ENCODE data around the gene AGBL4.
"Not testable (repeated sequence)": the region's sequence is repeated elsewhere in the genome, so short reads cannot be mapped to it uniquely, and the experiment has no call there.

Gene AGBL4

GRCh38 chr1:49002981-49003380 is 1020.8 kb downstream of the AGBL4 start:
- not testable (repeated sequence) for DNase-seq

- no peak for DNase-seq
These were observed 1024.4 kb downstream of the AGBL4 start for GRCh38 chr1:48999321-48999720.

- DNase-seq, result no peak
These were observed 1027.4 kb downstream of the AGBL4 start for GRCh38 chr1:48996311-48996710.

- DNase-seq, result no peak
These were observed 1035.0 kb downstream of the AGBL4 start for GRCh38 chr1:48988633-48989197.

- DNase-seq, result no peak
These were observed 1043.8 kb downstream of the AGBL4 start for GRCh38 chr1:48979940-48980339.

- no peak for DNase-seq
These were observed 1045.3 kb downstream of the AGBL4 start for GRCh38 chr1:48978413-48978812.

GRCh38 chr1:48977273-48977672 is 1046.5 kb downstream of the AGBL4 start:
- no peak for DNase-seq

- no peak for DNase-seq
These were observed 1053.8 kb downstream of the AGBL4 start for GRCh38 chr1:48969971-48970370.

- DNase-seq, result no peak
These were observed 1056.4 kb downstream of the AGBL4 start for GRCh38 chr1:48967318-48967717.

GRCh38 chr1:48966583-48966982 is 1057.2 kb downstream of the AGBL4 start:
- no peak for DNase-seq

GRCh38 chr1:48960320-48960719 is 1063.4 kb downstream of the AGBL4 start:
- no peak for DNase-seq

GRCh38 chr1:48955774-48956173 is 1068.0 kb downstream of the AGBL4 start:
- no peak for DNase-seq

- no peak for DNase-seq
These were observed 1070.1 kb downstream of the AGBL4 start for GRCh38 chr1:48953617-48954016.

- DNase-seq, result no peak
These were observed 1075.2 kb downstream of the AGBL4 start for GRCh38 chr1:48948562-48948961.

GRCh38 chr1:48947761-48948537 is 1075.8 kb downstream of the AGBL4 start:
- DNase-seq, result no peak

GRCh38 chr1:48946070-48946469 is 1077.7 kb downstream of the AGBL4 start:
- DNase-seq, result no peak

GRCh38 chr1:48944811-48945210 is 1078.9 kb downstream of the AGBL4 start:
- no peak for DNase-seq

- no peak for DNase-seq
These were observed 1079.9 kb downstream of the AGBL4 start for GRCh38 chr1:48943826-48944225.

GRCh38 chr1:48943393-48943792 is 1080.4 kb downstream of the AGBL4 start:
- DNase-seq, result no peak

GRCh38 chr1:48940962-48941732 is 1082.6 kb downstream of the AGBL4 start:
- no peak for DNase-seq

GRCh38 chr1:48940354-48940753 is 1083.4 kb downstream of the AGBL4 start:
- DNase-seq, result no peak

- DNase-seq, result no peak
These were observed 1083.9 kb downstream of the AGBL4 start for GRCh38 chr1:48939828-48940227.

- no peak for DNase-seq
These were observed 1084.7 kb downstream of the AGBL4 start for GRCh38 chr1:48939042-48939441.

GRCh38 chr1:48937732-48938131 is 1086.0 kb downstream of the AGBL4 start:
- no peak for DNase-seq

Measured in CD4-positive, alpha-beta T cell treated with Interleukin-17A for 1 hour (primary cell).